ENCODE data around the gene PLEKHA3. TPM values are rescaled to one million over a fixed set of nuclear protein-coding genes. Genes with fewer than 3 reads are reported as not detected.
A peak's percentile ranks its signal among the peaks of the same experiment; 100 is the strongest.

PLEKHA3 gene
- total RNA-seq, 1 experiment from 2014 or later = 11.0 TPM

DNA sequence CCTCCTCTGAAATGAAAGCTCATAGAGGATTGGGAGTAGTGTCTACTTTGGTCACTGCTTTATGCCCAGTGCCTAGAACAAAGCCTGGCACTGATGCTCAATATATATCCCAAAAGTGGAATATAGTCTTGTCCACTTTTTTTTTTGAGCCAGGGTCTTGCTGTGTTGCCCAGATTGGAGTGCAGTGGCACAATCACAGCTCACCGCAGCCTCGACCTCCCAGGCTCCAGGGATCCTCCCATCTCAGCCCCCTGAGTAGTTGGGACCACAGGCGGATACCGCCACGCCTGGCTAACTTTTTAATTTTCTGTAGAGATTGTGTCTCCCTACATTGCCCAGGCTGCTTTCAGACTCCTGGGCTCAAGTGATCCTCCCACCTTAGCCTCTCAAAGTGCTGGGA lies 5.7 kb upstream of the PLEKHA3 start:
- Histone ChIP-seq H3K4me3 (ENCODE audit: low read length) (no peak overlapping the region), H3K27ac (ENCODE audit: low read length) (no peak overlapping the region), H3K9me2 (replicated peaks; ENCODE audit: insufficient read depth, low read length) (no peaks in the 10 kb centered on the region), H3K4me1 (ENCODE audit: low read length) (peaks cover 18% of the 10 kb centered on the region), H3K79me2 (ENCODE audit: low read length) (peaks cover 50% of the 10 kb centered on the region), H2AFZ (ENCODE audit: low read length) (no peak overlapping the region), H3K4me2 (ENCODE audit: low read depth, low read length, poor library complexity, severe bottlenecking) (no peak overlapping the region), H3K9me3 (ENCODE audit: low read length) (no peaks in the 10 kb centered on the region), H4K20me1 (ENCODE audit: insufficient read depth, low read depth, low read length) (no peaks in the 10 kb centered on the region), H3K9ac (ENCODE audit: low read length) (no peak overlapping the region), H3K36me3 (ENCODE audit: insufficient read depth, low read length) (no peaks in the 10 kb centered on the region), H3K27me3 (ENCODE audit: low read length) (no peaks in the 10 kb centered on the region)
- DNase-seq = no peak

DNA sequence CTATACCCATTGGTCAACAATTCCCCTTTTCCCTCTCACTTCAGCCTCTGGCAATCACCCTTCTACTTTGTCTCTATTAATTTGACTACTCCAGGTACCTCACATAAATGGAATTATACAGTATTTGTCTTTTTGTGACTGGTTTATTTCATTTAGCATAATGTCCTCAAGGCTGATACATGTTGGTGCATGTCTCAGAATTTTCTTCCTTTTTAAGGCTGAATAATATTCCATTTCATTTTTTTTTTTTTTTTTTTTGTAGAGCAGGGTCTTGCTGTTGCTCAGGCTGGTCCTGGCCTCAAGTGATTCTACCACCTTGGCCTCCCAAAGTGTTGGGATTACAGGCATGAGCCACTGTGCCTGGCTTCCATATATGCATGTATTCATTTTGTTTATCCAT lies 3.8 kb upstream of the PLEKHA3 start:
- peak overlapping the region; percentile 90 for H3K4me2 ChIP-seq (ENCODE audit: low read depth, low read length, poor library complexity, severe bottlenecking)
- H3K9me3 ChIP-seq (ENCODE audit: low read length) = no peaks in the 10 kb centered on the region
- no peaks in the 10 kb centered on the region for H3K27me3 ChIP-seq (ENCODE audit: low read length)
- no peaks in the 10 kb centered on the region for H3K9me2 ChIP-seq (replicated peaks; ENCODE audit: insufficient read depth, low read length)
- peaks cover 59% of the 10 kb centered on the region for H3K79me2 ChIP-seq (ENCODE audit: low read length)
- H4K20me1 ChIP-seq (ENCODE audit: insufficient read depth, low read depth, low read length) = 0 out of 2 replicates have a peak, but pooled peaks cover 4% of the 10 kb centered on the region
- H3K4me3 ChIP-seq (ENCODE audit: low read length) = peak overlapping the region; percentile 77; the same call in 1 of the 2 replicates
- no peak overlapping the region for H3K27ac ChIP-seq (ENCODE audit: low read length)
- H3K36me3 ChIP-seq (ENCODE audit: insufficient read depth, low read length) = no peaks in the 10 kb centered on the region
- H2AFZ ChIP-seq (ENCODE audit: low read length) = no peak overlapping the region
- no peak for DNase-seq
- H3K9ac ChIP-seq (ENCODE audit: low read length) = no peak overlapping the region
- peaks cover 24% of the 10 kb centered on the region for H3K4me1 ChIP-seq (ENCODE audit: low read length)

DNA sequence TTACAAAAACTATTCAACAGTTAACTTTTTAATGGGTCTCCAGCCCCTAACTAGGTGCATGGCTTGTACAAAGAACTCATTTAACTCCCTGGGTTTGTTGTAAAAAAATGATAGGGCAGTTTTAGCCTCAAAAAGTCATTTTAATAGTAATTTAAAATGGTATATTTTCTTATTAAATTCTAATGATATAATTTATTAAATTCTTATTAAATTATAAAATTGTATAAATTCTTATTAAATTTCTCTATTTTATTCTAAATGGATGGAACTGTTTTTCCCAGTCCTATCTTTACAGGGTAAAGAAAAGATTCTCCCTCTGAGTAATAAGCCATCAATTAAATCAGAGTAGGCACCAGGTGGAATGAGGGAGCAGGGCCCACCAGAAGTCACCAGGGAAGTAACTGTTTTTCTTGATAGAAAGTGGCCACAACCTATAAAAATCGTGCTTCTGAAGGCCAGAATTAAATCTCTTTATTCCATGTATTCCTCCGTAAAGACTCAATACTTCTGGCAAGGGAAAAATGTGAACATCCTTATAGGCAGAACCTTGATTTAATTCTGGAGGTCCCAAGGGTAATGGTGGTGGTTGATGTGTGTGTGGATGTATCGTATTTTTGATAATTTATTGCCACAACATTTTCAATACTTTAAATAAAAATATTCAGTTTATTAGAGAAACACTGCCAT lies 2.7 kb upstream of the PLEKHA3 start:
- Histone ChIP-seq H3K4me3 (ENCODE audit: low read length) (peak overlapping the region; percentile 77), H4K20me1 (ENCODE audit: insufficient read depth, low read depth, low read length) (0 out of 2 replicates have a peak, but pooled peaks cover 8% of the 10 kb centered on the region), H3K9ac (ENCODE audit: low read length) (peak overlapping the region; percentile 81), H2AFZ (ENCODE audit: low read length) (no peak overlapping the region), H3K36me3 (ENCODE audit: insufficient read depth, low read length) (no peaks in the 10 kb centered on the region), H3K27me3 (ENCODE audit: low read length) (no peaks in the 10 kb centered on the region), H3K9me3 (ENCODE audit: low read length) (no peaks in the 10 kb centered on the region), H3K79me2 (ENCODE audit: low read length) (peaks cover 66% of the 10 kb centered on the region), H3K4me1 (ENCODE audit: low read length) (peaks cover 36% of the 10 kb centered on the region), H3K27ac (ENCODE audit: low read length) (peak overlapping the region; percentile 84), H3K4me2 (ENCODE audit: low read depth, low read length, poor library complexity, severe bottlenecking) (peak overlapping the region; percentile 90), H3K9me2 (replicated peaks; ENCODE audit: insufficient read depth, low read length) (no peaks in the 10 kb centered on the region)
- peak; percentile 65 for DNase-seq

DNA sequence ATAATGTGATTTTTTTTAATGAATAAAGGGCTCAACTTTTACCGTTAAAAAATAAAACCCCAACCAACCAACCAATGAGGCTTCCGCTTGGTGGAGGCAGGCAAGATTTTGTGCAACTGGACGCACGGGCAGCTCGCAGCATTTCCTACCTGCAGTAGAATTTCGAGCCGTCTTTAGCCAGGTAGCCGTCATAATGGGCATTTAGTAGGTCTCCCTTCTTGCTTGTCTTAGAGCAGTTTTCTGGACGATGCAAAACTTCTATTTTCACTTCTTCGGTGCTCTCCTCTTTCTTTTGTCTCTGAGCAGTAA lies 2.2 kb upstream of the PLEKHA3 start:
- Histone ChIP-seq H3K9ac (ENCODE audit: low read length) (peak overlapping the region; percentile 81), H3K36me3 (ENCODE audit: insufficient read depth, low read length) (no peaks in the 10 kb centered on the region), H3K27ac (ENCODE audit: low read length) (peak overlapping the region; percentile 84), H3K4me3 (ENCODE audit: low read length) (peak overlapping the region; percentile 77), H3K27me3 (ENCODE audit: low read length) (no peaks in the 10 kb centered on the region), H3K9me2 (replicated peaks; ENCODE audit: insufficient read depth, low read length) (no peaks in the 10 kb centered on the region), H3K4me1 (ENCODE audit: low read length) (peaks cover 41% of the 10 kb centered on the region), H2AFZ (ENCODE audit: low read length) (peak overlapping the region; percentile 48; the same call in 1 of the 2 replicates), H3K79me2 (ENCODE audit: low read length) (peaks cover 69% of the 10 kb centered on the region), H3K9me3 (ENCODE audit: low read length) (no peaks in the 10 kb centered on the region), H3K4me2 (ENCODE audit: low read depth, low read length, poor library complexity, severe bottlenecking) (peak overlapping the region; percentile 90), H4K20me1 (ENCODE audit: insufficient read depth, low read depth, low read length) (0 out of 2 replicates have a peak, but pooled peaks cover 8% of the 10 kb centered on the region)
- peak; percentile 69 for DNase-seq

- Histone ChIP-seq H3K9me3 (ENCODE audit: low read length) (no peaks in the 10 kb centered on the region), H3K4me3 (ENCODE audit: low read length) (peak within 1 kb of the TSS; percentile 77), H3K9ac (ENCODE audit: low read length) (peak within 1 kb of the TSS; percentile 81), H3K36me3 (ENCODE audit: insufficient read depth, low read length) (no peaks in the 10 kb centered on the region), H3K4me2 (ENCODE audit: low read depth, low read length, poor library complexity, severe bottlenecking) (peak within 1 kb of the TSS; percentile 90), H3K79me2 (ENCODE audit: low read length) (peaks cover 69% of the 10 kb centered on the region), H4K20me1 (ENCODE audit: insufficient read depth, low read depth, low read length) (0 out of 2 replicates have a peak, but pooled peaks cover 8% of the 10 kb centered on the region), H3K27ac (ENCODE audit: low read length) (peak within 1 kb of the TSS; percentile 84), H3K27me3 (ENCODE audit: low read length) (no peaks in the 10 kb centered on the region), H2AFZ (ENCODE audit: low read length) (peak within 1 kb of the TSS; percentile 97), H3K9me2 (replicated peaks; ENCODE audit: insufficient read depth, low read length) (no peaks in the 10 kb centered on the region), H3K4me1 (ENCODE audit: low read length) (peaks cover 46% of the 10 kb centered on the region)
- DNase-seq = peak; percentile 92
Measured at GRCh38 chr2:178478439-178479274, 1.6 kb upstream of the PLEKHA3 start, which contains the start of gene FKBP7. TSS of gene FKBP7 (minus strand) at chr2:178478600. CDS start at chr2:178478499, 101 bp downstream.

DNA sequence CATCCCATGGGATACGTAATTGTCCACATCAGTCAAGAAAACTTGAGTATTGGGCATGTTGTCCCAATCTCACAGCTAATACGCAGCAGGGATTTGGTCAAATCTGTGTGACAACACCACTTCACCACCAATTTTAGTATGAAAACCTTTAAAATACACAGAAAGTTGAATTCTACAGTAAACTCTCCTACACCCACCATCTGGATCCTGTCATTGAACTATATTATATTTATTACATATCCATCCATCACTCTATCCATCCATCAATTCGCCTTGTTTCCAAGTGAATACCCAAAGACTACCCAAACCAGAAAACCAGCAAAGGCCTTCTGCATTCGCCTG lies 1.0 kb upstream of the PLEKHA3 start:
- Histone ChIP-seq H3K4me2 (ENCODE audit: low read depth, low read length, poor library complexity, severe bottlenecking) (peak overlapping the region; percentile 90), H3K4me3 (ENCODE audit: low read length) (peak overlapping the region; percentile 77), H3K4me1 (ENCODE audit: low read length) (peaks cover 49% of the 10 kb centered on the region), H3K27me3 (ENCODE audit: low read length) (no peaks in the 10 kb centered on the region), H2AFZ (ENCODE audit: low read length) (peak overlapping the region; percentile 97), H3K36me3 (ENCODE audit: insufficient read depth, low read length) (no peaks in the 10 kb centered on the region), H3K79me2 (ENCODE audit: low read length) (peaks cover 69% of the 10 kb centered on the region), H3K9me3 (ENCODE audit: low read length) (no peaks in the 10 kb centered on the region), H3K9me2 (replicated peaks; ENCODE audit: insufficient read depth, low read length) (no peaks in the 10 kb centered on the region), H3K9ac (ENCODE audit: low read length) (peak overlapping the region; percentile 81), H3K27ac (ENCODE audit: low read length) (peak overlapping the region; percentile 84), H4K20me1 (ENCODE audit: insufficient read depth, low read depth, low read length) (0 out of 2 replicates have a peak, but pooled peaks cover 11% of the 10 kb centered on the region)
- no peak for DNase-seq

DNA sequence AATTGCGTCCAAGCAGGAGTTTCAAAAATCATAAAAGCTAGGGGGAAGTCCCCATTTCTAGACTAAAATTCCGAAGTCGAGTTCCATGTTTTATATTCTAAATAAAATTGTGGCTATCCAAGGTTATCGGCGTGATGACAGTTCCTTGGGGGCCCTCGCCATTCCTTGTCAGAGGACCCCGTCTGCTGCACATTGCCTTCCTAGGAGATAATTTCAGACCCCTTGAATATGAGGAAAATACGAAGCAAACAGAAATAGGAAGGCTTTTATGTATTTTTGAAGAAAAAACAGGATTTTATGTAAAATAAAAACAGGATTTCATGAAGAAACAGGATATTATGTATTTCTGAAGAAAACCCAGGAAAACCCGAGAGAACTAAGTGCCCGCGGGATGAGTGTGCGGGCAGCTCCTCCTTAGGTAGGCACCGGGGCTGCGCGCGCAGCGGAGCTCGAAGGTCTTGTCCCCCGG lies 465 bp upstream of the PLEKHA3 start:
- H3K79me2 ChIP-seq (ENCODE audit: low read length) = peaks cover 71% of the 10 kb centered on the region

GRCh38 chr2:178482437-178482836 lies 2.2 kb downstream of the PLEKHA3 start:
- H2AFZ ChIP-seq (ENCODE audit: low read length) = no peak overlapping the region
- H3K36me3 ChIP-seq (ENCODE audit: insufficient read depth, low read length) = no peaks in the 10 kb centered on the region; the same call in 1 of the 2 replicates
- peaks cover 78% of the 10 kb centered on the region for H3K79me2 ChIP-seq (ENCODE audit: low read length)
- peak overlapping the region; percentile 77 for H3K4me3 ChIP-seq (ENCODE audit: low read length)
- H3K9me2 ChIP-seq (replicated peaks; ENCODE audit: insufficient read depth, low read length) = no peaks in the 10 kb centered on the region
- DNase-seq = peak; percentile 87
- peak overlapping the region; percentile 81 for H3K9ac ChIP-seq (ENCODE audit: low read length)
- peak overlapping the region; percentile 56 for H3K27ac ChIP-seq (ENCODE audit: low read length)
- 0 out of 2 replicates have a peak, but pooled peaks cover 13% of the 10 kb centered on the region for H4K20me1 ChIP-seq (ENCODE audit: insufficient read depth, low read depth, low read length)
- peaks cover 42% of the 10 kb centered on the region for H3K4me1 ChIP-seq (ENCODE audit: low read length)
- H3K27me3 ChIP-seq (ENCODE audit: low read length) = no peaks in the 10 kb centered on the region
- peak overlapping the region; percentile 90 for H3K4me2 ChIP-seq (ENCODE audit: low read depth, low read length, poor library complexity, severe bottlenecking)
- no peaks in the 10 kb centered on the region for H3K9me3 ChIP-seq (ENCODE audit: low read length)

More for the DNA sequence above, 465 bp upstream of the PLEKHA3 start:
- peak overlapping the region; percentile 84 for H3K27ac ChIP-seq (ENCODE audit: low read length)
- H4K20me1 ChIP-seq (ENCODE audit: insufficient read depth, low read depth, low read length) = 0 out of 2 replicates have a peak, but pooled peaks cover 13% of the 10 kb centered on the region
- H3K4me1 ChIP-seq (ENCODE audit: low read length) = peaks cover 52% of the 10 kb centered on the region
- no peaks in the 10 kb centered on the region for H3K27me3 ChIP-seq (ENCODE audit: low read length)
- no peaks in the 10 kb centered on the region for H3K9me2 ChIP-seq (replicated peaks; ENCODE audit: insufficient read depth, low read length)
- no peaks in the 10 kb centered on the region for H3K9me3 ChIP-seq (ENCODE audit: low read length)
- no peak for DNase-seq
- no peaks in the 10 kb centered on the region for H3K36me3 ChIP-seq (ENCODE audit: insufficient read depth, low read length)
- H2AFZ ChIP-seq (ENCODE audit: low read length) = peak overlapping the region; percentile 97
- peak overlapping the region; percentile 77 for H3K4me3 ChIP-seq (ENCODE audit: low read length)
- peak overlapping the region; percentile 81 for H3K9ac ChIP-seq (ENCODE audit: low read length)
- peak overlapping the region; percentile 90 for H3K4me2 ChIP-seq (ENCODE audit: low read depth, low read length, poor library complexity, severe bottlenecking)
